AG08395 (cell line): Measurements from ENCODE around the gene PRIM2.
"Not testable (repeated sequence)": the region's sequence is repeated elsewhere in the genome, so short reads cannot be mapped to it uniquely, and the experiment has no call there.

ENCODE experiments used
- DNase-seq: peaks from one replicate; pipeline ENCODE4 v3.0.0; 2012; ENCODE audit warnings: mixed read lengths, low spot score

PRIM2 gene, protein sequence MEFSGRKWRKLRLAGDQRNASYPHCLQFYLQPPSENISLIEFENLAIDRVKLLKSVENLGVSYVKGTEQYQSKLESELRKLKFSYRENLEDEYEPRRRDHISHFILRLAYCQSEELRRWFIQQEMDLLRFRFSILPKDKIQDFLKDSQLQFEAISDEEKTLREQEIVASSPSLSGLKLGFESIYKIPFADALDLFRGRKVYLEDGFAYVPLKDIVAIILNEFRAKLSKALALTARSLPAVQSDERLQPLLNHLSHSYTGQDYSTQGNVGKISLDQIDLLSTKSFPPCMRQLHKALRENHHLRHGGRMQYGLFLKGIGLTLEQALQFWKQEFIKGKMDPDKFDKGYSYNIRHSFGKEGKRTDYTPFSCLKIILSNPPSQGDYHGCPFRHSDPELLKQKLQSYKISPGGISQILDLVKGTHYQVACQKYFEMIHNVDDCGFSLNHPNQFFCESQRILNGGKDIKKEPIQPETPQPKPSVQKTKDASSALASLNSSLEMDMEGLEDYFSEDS

DNA sequence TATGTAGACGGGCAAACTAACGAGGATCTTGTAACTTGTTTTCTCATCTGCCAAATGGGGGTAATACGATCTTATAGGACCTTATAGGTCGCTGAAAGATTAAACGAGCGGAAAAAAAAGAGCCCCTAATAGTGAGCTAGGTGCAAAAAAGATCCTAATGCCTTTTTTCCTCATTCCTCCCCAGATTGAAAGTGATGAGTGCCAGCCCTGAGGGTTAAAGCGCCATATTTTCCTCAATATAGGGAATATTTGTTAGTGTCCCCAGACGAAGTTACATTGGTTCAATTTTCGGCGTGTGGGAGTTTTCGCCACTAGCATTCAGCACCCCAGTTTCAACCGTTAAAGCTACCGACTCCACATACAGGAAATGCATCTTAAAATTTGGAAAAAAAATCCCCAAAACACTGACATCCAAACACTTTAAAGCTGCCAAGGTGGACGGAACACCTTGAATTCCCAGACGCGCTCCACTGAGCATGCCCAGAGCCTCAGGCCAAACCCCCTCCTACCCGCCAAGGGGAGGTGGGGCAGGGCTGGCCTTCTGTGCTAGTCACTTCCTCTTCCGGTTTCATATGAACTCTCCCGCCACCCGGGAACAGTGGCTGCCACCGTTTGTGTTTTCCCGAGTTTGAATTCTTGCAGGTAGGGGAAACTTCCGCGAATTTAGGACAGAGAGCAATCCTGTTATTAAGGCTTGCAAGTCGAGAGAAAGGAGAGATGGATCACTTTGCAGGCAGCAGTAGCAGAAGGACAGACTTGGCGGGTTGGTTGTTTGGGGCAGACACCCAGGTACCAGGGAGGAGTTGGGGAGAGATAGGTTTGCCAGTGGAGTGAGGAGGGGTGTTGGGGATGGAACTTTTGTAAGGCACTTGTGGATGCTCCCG lies at the start of gene PRIM2:
Gene PRIM2 (plus strand): TSS at position 571 of the 884 bp plus-strand sequence. CDS start 816 bp downstream, outside the sequence.
- peak; percentile 94 for DNase-seq

DNA sequence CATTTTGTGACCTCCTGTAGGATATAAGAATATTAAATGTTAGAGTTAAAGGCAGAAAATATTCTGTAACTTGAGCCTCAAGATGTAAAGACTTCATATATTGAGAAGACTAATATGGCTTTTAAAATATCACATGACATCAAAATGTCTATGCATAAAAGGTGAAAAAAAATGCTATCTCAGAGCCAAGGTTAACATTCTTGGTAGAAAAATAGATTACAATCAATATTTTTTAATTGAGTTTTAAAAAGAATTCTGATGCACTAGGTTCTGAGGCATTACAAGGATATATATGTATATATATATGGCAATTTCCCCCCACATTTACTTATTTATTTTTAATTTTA lies 49.2 kb upstream of the PRIM2 start:
- DNase-seq = no peak

DNA sequence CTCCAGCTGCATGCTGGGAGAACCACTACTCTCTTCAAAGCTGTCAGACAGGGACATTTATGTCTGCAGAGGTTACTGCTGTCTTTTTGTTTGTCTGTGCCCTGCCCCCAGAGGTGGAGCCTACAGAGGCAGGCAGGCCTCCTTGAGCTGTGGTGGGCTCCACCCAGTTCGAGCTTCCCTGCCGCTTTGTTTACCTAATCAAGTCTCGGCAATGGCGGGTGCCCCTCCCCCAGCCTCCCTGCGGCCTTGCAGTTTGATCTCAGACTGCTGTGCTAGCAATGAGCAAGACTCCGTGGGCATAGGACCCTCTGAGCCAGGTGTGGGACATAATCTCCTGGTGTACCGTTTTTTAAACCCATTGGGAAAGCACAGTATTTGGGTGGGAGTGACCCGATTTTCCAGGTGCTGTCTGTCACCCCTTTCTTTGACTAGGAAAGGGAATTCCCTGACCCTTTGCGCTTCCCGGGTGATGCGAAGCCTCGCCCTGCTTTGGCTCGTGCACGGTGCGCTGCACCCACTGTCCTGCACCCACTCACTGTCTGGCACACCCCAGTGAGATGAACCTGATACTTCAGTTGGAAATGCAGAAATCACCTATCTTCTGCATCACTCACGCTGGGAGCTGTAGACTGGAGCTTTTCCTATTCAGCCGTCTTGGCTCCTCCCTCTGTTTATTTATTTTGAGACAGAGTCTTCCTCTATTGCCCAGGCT lies 43.2 kb upstream of the PRIM2 start:
- not testable (repeated sequence) for DNase-seq

DNA sequence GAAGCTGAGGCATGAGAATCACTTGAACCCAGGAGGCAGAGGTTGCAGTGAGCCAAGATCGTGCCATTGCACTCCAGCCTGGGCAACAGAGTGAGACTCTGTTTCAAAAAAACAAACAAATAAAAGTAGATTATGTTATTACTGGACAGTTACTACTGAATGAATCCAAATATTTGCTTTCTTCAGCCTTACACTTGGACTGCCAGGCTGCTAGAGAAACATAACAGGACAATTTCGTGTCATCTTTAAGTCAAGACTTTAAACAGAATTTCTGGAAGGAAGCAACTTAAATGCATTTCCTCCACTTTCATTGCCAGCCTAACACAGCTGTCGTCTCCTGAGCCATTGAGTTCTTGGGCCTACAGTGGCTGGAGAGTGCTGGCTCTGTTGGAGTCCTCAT lies 42.0 kb upstream of the PRIM2 start:
- DNase-seq = no peak

DNA sequence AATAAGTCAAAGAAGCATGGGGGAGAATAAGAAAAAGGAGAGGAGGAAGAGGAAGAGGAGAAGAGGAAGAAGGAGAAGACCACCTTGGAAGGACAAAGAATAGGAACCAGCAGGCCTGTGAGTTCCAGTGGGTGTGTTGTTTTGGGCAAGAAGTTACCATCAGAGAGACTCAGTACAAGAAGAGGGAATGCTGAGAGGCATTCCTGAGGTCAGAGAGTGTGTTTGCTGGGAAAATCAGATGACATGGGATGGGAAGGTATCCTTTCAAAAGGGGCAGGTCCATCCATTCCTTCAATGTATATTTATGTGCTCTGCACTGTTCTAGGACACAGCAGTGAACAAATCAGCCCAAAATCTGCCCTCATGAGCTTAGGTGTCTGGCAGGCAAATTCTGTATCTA lies 40.5 kb upstream of the PRIM2 start:
- DNase-seq = peak; percentile 58

DNA sequence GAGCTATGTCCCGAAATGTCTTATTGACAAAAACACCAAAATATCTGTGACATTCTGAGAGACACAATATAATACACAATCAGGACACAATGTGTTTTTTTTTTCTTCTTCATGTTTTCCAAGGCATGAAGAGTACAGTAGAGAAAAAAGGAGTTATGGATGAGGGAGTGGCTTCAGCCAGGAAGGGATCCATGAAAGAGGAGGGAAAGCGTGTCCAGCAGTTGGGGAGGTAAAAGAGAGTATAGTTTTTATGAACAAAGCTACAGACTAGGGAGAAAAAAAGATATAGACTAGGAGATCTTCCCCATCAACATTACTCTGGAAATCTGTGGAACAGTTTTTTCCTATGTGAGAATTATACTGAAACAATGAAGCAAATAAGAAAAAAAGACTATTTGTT lies 38.9 kb upstream of the PRIM2 start:
- no peak for DNase-seq

DNA sequence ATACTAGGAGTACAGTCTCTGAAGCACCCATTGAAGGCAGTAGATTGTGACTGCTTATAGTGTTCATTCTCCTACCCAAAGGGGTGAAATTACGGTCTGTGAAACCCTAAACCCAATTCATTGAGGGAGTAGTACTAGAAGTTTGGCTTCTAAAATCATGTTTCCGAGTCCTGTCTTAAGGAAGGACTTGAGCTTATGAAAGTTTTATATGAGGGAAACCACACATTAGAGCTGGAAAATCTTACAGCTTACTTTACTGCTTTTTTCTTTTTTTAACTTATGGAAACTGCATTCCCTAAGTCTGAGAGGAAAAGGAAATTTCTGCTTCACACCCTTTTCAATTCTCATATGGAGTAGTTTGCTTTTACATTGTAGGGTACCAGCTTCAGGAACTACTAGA lies 38.4 kb upstream of the PRIM2 start:
- DNase-seq = no peak

DNA sequence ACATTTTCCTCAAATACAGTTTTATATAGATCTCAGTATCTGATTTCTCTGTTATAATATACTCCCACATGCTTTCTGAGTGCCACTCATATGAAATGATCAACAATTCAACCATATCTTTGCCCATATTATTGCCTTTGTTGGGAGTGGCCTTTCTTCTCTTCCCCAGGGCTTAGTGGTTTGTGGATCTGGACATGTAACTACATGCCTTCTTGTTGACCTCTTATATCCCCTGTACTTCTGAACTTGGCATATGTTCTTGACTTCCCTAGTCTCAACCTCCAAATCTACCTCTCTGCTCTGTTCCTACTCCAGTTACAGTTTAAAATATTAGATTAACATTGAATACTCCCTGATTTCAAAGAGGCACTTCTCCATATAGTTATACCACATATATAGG lies 34.3 kb upstream of the PRIM2 start:
- DNase-seq = no peak

DNA sequence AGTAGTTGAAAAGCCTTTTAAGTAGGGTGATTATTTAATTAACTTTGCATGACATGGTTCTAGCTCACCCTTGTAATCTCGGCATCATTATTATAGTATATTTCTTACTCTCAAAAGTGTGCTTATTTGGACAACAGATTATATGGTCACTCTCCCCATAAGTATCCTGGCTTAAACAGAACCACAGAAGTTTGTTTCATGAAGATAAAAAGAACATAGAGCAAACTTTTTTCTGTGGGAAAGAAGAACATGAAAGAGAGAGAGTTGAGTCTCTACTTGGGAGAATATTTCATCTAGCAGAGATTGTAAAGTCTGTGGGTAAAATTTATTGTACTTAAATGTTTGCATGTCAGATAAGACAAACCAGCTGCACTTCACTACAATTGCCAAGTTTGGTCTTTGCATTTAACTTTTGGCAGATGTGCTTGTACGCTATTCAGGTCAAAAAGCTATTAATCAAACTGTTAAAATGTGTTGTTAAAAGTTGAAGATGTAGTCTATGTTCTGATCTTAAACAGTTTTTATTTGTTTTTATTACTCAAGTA lies 33.4 kb upstream of the PRIM2 start:
- DNase-seq = no peak

DNA sequence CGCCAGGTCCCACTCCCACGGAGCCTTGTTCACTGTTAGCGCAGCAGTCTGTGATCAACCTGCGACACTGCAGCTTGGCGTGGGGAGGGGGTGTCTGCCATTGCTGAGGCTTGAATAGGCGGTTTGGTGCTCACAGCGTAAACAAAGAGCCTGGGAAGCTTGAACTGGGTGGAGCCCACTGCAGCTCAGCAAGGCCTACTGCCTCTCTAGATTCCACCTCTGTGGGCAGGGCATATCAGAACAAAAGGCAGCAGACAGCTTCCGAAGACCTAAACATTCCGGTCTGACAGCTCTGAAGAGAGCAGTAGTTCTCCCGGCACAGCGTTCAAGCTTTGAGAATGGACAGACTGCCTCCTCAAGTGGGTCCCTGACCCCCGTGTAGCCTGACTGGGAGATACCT lies 29.3 kb upstream of the PRIM2 start:
- DNase-seq = not testable (repeated sequence)

DNA sequence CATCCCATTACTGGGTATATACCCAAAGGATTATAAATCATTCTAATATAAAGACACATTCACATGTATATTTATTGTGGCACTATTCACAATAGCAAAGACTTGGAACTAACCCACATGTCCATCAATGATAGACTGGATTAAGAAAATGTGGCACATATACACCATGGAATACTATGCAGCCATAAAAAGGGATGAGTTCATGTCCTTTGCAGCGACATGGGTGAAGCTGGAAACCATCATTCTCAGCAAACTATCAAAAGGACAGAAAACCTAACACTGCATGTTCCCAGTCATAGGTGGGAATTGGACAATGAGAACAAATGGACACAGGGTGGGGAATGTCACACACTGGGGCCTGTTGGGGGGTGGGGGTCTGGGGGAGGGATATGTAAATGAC lies 24.0 kb upstream of the PRIM2 start:
- not testable (repeated sequence) for DNase-seq

DNA sequence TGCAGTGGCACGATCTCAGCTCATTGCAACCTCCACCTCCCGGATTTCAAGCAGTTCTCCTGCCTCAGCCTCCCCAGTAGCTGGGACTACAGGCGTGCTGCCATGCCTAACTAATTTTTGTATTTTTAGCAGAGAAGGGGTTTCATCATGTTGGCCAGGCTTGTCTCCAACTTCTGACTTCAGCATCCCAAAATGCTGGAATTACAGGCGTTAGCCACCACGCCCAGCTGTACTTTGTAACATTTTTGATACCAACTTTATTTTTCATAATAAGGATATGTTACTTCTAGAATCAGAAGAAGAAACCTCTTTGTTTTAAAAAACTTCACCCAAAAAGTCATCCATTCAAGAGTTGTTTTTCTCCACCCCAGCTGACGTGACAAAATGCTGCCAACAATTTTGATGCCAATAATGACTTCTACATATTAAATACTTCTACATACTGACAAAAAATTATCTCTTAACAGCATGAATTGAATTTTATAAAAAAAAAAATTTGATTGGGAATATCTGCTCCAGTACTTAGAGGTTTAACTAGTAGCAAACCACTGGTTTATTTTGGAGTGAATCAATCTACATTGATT lies 22.5 kb upstream of the PRIM2 start:
- DNase-seq = no peak

DNA sequence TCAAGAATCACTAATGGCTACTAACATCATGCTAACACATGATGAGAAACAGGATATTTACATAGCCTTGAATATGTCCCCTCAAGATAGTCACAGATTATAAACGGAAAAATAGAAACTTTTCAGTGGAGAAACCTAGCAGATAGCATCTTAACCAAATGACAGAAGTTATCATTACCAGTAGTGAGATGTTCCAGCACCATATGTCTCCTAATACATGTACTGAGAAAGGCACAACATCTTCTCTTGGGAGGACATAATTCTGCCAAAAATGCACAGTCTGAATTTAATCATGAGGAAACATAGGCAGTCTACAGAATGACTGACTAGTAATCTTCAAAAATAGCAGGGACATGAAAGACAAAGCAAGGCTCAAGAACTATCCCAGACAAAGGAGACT lies 19.9 kb upstream of the PRIM2 start:
- no peak for DNase-seq

DNA sequence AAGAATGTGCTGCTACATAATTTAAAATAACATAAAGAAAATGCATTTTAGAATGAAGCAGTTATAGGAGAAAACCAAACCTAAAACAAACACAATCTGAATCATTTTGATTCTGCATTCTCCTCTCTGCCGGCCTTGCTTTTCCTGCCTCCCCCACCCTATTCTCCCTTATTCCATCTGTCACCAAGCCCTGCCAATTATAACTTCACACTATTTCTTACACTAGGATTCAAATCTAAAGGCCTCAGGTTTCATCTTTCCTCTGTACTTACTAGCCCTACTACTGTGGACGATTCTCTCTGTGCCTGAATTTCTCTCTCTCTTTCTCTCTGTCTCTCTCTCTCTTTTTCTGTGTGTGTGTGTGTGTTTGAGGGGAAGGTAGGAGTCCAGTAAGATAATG lies 18.7 kb upstream of the PRIM2 start:
- no peak for DNase-seq

DNA sequence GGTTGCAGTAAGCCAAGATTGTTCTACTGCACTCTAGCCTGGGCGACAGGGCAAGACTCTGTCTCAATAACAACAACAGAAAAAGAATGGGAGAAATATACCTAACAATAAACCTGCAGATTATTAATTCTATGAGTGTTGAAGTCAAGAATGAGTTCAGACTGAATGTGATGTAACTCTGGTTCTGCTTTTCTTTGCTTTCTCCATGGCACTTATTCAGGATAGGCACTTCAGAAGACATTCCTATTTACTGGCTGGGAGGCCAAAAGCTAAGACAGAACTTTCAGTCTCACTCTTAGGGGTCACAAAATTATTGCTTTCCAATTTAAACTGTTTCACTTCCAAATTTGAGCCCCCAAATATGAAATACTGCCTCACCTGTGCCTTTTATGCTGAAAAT lies 15.7 kb upstream of the PRIM2 start:
- no peak for DNase-seq

DNA sequence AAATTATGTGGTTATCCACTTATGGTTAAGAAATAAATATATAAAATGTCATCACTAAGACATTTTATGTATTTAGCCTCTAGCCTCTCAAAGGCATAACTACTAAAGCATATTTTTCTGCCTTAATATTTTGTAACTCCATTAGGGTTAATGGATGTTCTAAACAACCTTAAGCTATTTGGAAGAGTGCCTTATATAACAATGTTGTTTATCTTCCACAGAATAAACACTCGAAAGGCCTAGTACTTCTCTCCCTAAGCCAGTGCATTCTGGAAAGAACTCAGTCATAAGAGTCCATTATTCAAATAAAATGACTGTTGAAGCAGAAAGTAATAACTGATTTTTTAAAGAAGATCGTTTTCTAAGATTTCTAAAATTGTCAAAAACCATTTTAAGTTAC lies 15.0 kb upstream of the PRIM2 start:
- DNase-seq = no peak

DNA sequence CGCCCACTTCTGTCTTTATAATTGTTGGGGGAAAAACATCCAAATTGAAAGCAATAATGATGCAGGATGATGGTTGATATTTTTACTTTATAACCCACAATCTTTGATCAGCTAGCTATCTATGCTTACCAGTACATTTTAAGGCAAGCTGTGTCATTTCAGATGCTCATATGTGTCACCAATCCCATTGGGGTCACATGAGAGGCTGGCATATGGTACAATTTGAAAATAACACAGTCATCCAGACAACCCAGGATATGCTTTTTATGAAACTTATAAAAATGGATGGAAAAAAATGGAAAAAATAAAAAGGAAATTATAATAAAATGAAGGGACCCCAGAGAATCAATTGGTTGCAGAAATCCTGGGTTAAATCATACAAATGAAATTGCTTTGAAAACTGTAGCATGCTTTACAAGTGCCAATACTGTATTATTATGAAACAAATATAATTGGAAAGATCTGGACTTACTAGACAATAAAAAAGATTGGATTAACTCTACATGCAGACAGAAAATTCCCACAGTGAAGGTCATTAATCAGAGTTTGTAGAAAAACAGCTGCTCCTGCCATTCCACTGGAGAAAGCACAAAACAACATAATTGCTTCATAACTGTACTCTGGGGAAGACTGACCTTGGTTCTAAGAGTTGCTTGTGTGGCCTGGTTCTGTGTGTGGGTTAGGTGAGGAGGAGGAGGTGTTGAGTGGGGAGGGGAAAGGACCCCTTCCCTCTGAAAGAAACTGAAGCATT lies 13.3 kb upstream of the PRIM2 start:
- peak; percentile 50 for DNase-seq

DNA sequence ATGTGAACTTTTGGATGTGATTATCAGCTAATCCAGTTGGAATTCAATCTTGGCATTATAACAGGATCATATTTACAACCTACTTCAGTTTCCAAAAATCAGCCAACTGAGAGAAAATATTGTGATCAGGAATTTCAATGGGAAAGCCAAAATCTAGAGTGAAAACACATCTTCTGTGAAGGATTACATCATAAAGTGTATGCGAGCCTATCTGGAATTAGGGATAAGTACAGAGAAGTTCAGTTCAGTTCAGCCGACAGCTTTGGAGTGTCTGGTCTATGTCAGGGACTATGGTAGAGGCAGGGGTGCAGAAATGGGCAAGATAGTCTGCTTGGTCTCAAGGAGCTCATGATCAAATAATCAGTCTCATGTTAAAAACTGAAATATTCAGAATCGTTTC lies 12.3 kb upstream of the PRIM2 start:
- DNase-seq = peak; percentile 33

DNA sequence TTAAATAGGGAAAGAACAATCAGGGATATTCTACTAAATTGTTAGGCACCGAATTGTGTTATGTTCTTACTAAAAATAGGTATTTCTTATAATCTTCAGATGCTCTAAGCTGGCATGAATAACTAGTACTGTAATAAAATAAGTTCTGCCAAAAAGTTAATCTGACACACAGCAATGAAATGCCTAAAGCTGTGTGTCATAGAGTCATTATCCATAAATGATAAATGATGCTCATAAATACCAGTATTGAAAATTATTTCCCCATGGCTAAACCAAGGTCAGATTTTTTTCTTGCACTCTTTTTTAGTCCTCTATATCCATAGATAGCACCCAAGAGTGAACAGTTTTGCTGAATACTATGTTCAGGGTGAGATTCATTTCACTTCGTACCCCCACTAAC lies 11.7 kb upstream of the PRIM2 start:
- peak; percentile 53 for DNase-seq

DNA sequence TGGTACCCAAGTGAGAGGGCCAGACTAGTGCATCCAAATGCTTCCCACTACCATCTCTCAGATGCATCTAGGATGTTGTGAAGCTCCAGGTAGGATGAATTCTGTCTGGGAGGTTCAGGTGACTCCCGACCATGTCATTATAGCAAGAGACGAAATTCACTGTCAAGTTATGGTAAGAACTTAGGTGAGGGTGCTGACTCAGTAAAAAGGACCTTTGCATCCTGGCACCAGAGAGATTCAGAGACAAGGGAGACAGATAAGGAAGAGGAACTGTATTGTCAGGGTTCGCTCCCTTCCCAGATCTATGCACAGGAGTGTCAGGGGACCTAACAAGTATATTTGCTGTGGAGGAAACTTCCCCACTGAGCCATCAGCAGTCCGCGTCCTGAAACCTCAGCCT lies 11.2 kb upstream of the PRIM2 start:
- no peak for DNase-seq

DNA sequence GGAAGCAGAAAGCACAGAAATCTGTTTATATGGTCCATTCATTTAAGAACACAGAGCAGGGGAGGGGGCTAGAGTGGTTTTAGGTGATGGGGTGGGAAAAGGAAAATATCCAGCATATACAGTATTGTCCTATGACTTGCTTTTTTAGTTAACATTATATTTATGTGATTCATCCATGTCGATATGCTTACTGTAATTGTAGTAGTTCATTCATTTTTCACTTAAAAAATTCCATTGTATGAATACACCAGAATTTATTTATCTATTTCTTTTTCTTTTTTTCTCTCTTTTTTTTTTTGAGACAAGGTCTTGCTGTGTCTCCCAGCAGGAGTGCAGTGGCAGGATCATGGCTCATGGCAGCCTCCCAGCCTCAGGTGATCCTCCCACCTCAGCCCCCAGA lies 9.6 kb upstream of the PRIM2 start:
- DNase-seq = no peak
